ENCODE data around the gene PPP1R14C. TPM values are rescaled to one million over a fixed set of nuclear protein-coding genes. Genes with fewer than 3 reads are reported as not detected.
A peak's percentile ranks its signal among the peaks of the same experiment; 100 is the strongest.

The PPP1R14C gene, protein sequence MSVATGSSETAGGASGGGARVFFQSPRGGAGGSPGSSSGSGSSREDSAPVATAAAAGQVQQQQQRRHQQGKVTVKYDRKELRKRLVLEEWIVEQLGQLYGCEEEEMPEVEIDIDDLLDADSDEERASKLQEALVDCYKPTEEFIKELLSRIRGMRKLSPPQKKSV
- polyA plus RNA-seq (2013), result 0.42 and 0.46 TPM in 2 replicates

- Histone ChIP-seq H4K91ac (ENCODE audit: low read depth, low read length) (no peak within 1 kb of the TSS), H3K27me3 (ENCODE audit: insufficient read depth, low read length) (peaks cover 42% of the 10 kb centered on the region), H4K8ac (ENCODE audit: low read depth, low read length) (no peak within 1 kb of the TSS), H3K79me1 (ENCODE audit: low read length) (no peaks in the 10 kb centered on the region), H2BK5ac (ENCODE audit: low read depth, low read length, poor library complexity) (no peak within 1 kb of the TSS), H2AFZ (ENCODE audit: insufficient read depth, low read length, poor library complexity) (no peak within 1 kb of the TSS), H3K9me3 (ENCODE audit: insufficient read depth, low read depth, low read length) (peaks cover 6% of the 10 kb centered on the region), H3K4me2 (ENCODE audit: low read length) (peak within 1 kb of the TSS; percentile 59), H3K36me3 (ENCODE audit: control insufficient read depth in 1 of 2, insufficient read depth in 2 of 2, low read length in 2 of 2) (no peaks in the 10 kb centered on the region), H3K4me3 (ENCODE audit: low read depth, low read length) (peak within 1 kb of the TSS; percentile 47), H3K9ac (ENCODE audit: low read length) (no peak within 1 kb of the TSS), H3K4me1 (ENCODE audit: control insufficient read depth in 1 of 2, insufficient read depth in 2 of 2, low read length in 2 of 2) (peaks cover 5 to 8% of the 10 kb centered on the region in 2 experiments), H2AK5ac (ENCODE audit: low read length) (no peak within 1 kb of the TSS), H2BK120ac (ENCODE audit: insufficient read depth, low read length, poor library complexity) (no peak within 1 kb of the TSS), H3K4ac (ENCODE audit: low read depth, low read length) (no peak within 1 kb of the TSS), H3K14ac (ENCODE audit: low read length) (no peak within 1 kb of the TSS), H3K18ac (ENCODE audit: low read length) (no peak within 1 kb of the TSS), H2BK12ac (ENCODE audit: low read length) (no peak within 1 kb of the TSS), H3K23ac (ENCODE audit: low read length) (no peak within 1 kb of the TSS), H3K79me2 (ENCODE audit: control insufficient read depth, insufficient read depth, low read length, poor library complexity) (no peaks in the 10 kb centered on the region), H4K12ac (ENCODE audit: low read depth, low read length) (no peak within 1 kb of the TSS), H3K27ac (ENCODE audit: low read depth, low read length) (no peak within 1 kb of the TSS)
- no CpG with 5 or more reads among the region's 103 CpGs for WGBS (ENCODE audit: extremely low coverage, insufficient coverage, insufficient read length)
- peak in 1 of 2 donors; percentile 27 for DNase-seq
These were observed at the start of gene PPP1R14C for GRCh38 chr6:150142670-150143515. PPP1R14C (plus strand) TSS chr6:150143044; CDS start chr6:150143193, 149 bp downstream.

DNA sequence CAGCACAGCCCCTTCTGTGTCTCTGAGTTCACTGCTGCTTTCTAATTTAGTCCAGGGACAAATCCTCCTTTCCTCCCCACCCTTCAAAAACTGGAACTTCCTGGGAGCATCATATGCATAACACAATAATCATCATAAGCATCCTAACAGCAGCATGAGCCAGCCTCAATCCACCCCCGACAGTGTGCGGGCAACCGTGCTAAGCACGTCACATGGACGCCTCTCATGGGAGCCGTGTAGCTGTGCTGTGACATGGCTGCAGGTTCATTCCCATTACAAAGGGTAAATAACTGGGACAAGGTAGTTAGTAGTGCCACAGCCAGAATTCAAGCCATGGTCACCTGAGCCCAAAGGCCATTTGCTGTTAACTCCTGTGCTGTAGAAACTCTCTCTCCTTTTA, 49.4 kb upstream of the PPP1R14C start:
- no peak overlapping the region for H2BK120ac ChIP-seq (ENCODE audit: insufficient read depth, low read length, poor library complexity)
- H4K8ac ChIP-seq (ENCODE audit: low read depth, low read length), result no peak overlapping the region
- H2AFZ ChIP-seq (ENCODE audit: insufficient read depth, low read length, poor library complexity), result no peak overlapping the region
- no peak overlapping the region for H3K4me3 ChIP-seq (ENCODE audit: low read depth, low read length)
- no peaks in the 10 kb centered on the region for H3K79me2 ChIP-seq (ENCODE audit: control insufficient read depth, insufficient read depth, low read length, poor library complexity)
- no peaks in the 10 kb centered on the region for H3K36me3 ChIP-seq (ENCODE audit: control insufficient read depth in 1 of 2, insufficient read depth in 2 of 2, low read length in 2 of 2)
- H3K14ac ChIP-seq (ENCODE audit: low read length), result no peak overlapping the region
- no peak overlapping the region for H3K23ac ChIP-seq (ENCODE audit: low read length)
- no peak overlapping the region for H3K4ac ChIP-seq (ENCODE audit: low read depth, low read length)
- H3K27me3 ChIP-seq (ENCODE audit: insufficient read depth, low read length), result no peaks in the 10 kb centered on the region
- no peak overlapping the region for H3K18ac ChIP-seq (ENCODE audit: low read length)
- no peaks in the 10 kb centered on the region for H3K4me1 ChIP-seq (ENCODE audit: control insufficient read depth in 1 of 2, insufficient read depth in 2 of 2, low read length in 2 of 2)
- no peak overlapping the region for H3K27ac ChIP-seq (ENCODE audit: low read depth, low read length)
- no peak overlapping the region for H2BK5ac ChIP-seq (ENCODE audit: low read depth, low read length, poor library complexity)
- no peaks in the 10 kb centered on the region for H3K79me1 ChIP-seq (ENCODE audit: low read length)
- H3K9me3 ChIP-seq (ENCODE audit: insufficient read depth, low read depth, low read length), result no peaks in the 10 kb centered on the region
- H3K9ac ChIP-seq (ENCODE audit: low read length), result no peak overlapping the region
- no peak overlapping the region for H4K91ac ChIP-seq (ENCODE audit: low read depth, low read length)
- no CpG with 5 or more reads among the region's 6 CpGs for WGBS (ENCODE audit: extremely low coverage, insufficient coverage, insufficient read length)
- no peak overlapping the region for H4K12ac ChIP-seq (ENCODE audit: low read depth, low read length)
- H2AK5ac ChIP-seq (ENCODE audit: low read length), result no peak overlapping the region
- no peak overlapping the region for H3K4me2 ChIP-seq (ENCODE audit: low read length)
- H2BK12ac ChIP-seq (ENCODE audit: low read length), result no peak overlapping the region
- no peak for DNase-seq

DNA sequence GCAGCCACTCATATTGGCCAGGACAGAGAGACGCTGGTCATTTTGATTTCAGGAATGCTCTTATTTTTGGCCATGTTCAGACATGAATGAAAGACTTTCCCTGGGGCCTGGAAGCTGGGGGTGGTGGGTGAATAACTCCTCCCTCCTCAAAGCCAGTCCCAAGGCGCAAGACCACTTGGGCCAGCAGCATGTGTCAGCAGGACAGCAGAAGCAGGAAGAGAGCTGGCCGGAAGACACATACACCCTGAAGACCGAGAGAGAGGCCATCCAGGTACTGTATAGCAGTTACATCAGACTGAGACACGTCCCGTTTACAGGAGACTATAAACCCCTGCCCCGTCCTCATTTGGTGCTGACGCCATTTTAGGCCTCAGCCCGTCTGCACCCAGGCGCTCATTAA, 44.7 kb upstream of the PPP1R14C start:
- H3K23ac ChIP-seq (ENCODE audit: low read length), result no peak overlapping the region
- H3K9ac ChIP-seq (ENCODE audit: low read length), result no peak overlapping the region
- no peaks in the 10 kb centered on the region for H3K9me3 ChIP-seq (ENCODE audit: insufficient read depth, low read depth, low read length)
- no peak overlapping the region for H3K27ac ChIP-seq (ENCODE audit: low read depth, low read length)
- H2BK5ac ChIP-seq (ENCODE audit: low read depth, low read length, poor library complexity), result no peak overlapping the region
- no peak overlapping the region for H2AK5ac ChIP-seq (ENCODE audit: low read length)
- DNase-seq, result no peak
- no peaks in the 10 kb centered on the region for H3K79me1 ChIP-seq (ENCODE audit: low read length)
- H3K27me3 ChIP-seq (ENCODE audit: insufficient read depth, low read length), result no peaks in the 10 kb centered on the region
- H3K4ac ChIP-seq (ENCODE audit: low read depth, low read length), result no peak overlapping the region
- no peak overlapping the region for H3K18ac ChIP-seq (ENCODE audit: low read length)
- no peak overlapping the region for H2AFZ ChIP-seq (ENCODE audit: insufficient read depth, low read length, poor library complexity)
- no peak overlapping the region for H3K4me2 ChIP-seq (ENCODE audit: low read length)
- no peak overlapping the region for H4K91ac ChIP-seq (ENCODE audit: low read depth, low read length)
- no peak overlapping the region for H2BK120ac ChIP-seq (ENCODE audit: insufficient read depth, low read length, poor library complexity)
- H3K79me2 ChIP-seq (ENCODE audit: control insufficient read depth, insufficient read depth, low read length, poor library complexity), result no peaks in the 10 kb centered on the region
- no peak overlapping the region for H4K8ac ChIP-seq (ENCODE audit: low read depth, low read length)
- no peaks in the 10 kb centered on the region for H3K4me1 ChIP-seq (ENCODE audit: control insufficient read depth in 1 of 2, insufficient read depth in 2 of 2, low read length in 2 of 2)
- WGBS (ENCODE audit: extremely low coverage, insufficient coverage, insufficient read length), result no CpG with 5 or more reads among the region's 10 CpGs
- H3K4me3 ChIP-seq (ENCODE audit: low read depth, low read length), result no peak overlapping the region
- no peak overlapping the region for H4K12ac ChIP-seq (ENCODE audit: low read depth, low read length)
- no peak overlapping the region for H2BK12ac ChIP-seq (ENCODE audit: low read length)
- no peak overlapping the region for H3K14ac ChIP-seq (ENCODE audit: low read length)
- H3K36me3 ChIP-seq (ENCODE audit: control insufficient read depth in 1 of 2, insufficient read depth in 2 of 2, low read length in 2 of 2), result no peaks in the 10 kb centered on the region

DNA sequence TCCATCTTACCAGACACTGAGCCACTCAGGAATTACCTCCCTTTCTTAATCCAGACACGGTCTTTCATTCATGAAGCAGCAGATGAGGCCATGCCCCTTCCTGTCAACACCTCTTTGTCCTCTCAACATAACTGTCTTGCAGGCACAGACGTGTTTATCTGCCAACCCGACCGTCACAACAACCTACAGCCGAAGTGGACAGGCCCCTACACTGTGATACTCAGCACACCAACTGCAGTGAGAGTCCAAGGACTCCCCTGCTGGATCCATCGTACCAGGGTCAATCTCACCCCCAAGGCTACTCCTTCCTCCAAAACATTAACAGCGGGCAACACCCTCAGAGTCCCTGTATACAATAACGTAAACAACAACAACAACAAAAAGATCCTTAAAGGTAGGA, 43.3 kb upstream of the PPP1R14C start:
- no peak overlapping the region for H3K4me2 ChIP-seq (ENCODE audit: low read length)
- peak overlapping the region; percentile 64 for H3K23ac ChIP-seq (ENCODE audit: low read length)
- no peaks in the 10 kb centered on the region for H3K36me3 ChIP-seq (ENCODE audit: control insufficient read depth in 1 of 2, insufficient read depth in 2 of 2, low read length in 2 of 2)
- no peak overlapping the region for H3K4ac ChIP-seq (ENCODE audit: low read depth, low read length)
- H4K12ac ChIP-seq (ENCODE audit: low read depth, low read length), result no peak overlapping the region
- no peak overlapping the region for H3K4me3 ChIP-seq (ENCODE audit: low read depth, low read length)
- H3K79me1 ChIP-seq (ENCODE audit: low read length), result no peaks in the 10 kb centered on the region
- H2AK5ac ChIP-seq (ENCODE audit: low read length), result no peak overlapping the region
- no peaks in the 10 kb centered on the region for H3K79me2 ChIP-seq (ENCODE audit: control insufficient read depth, insufficient read depth, low read length, poor library complexity)
- H2BK12ac ChIP-seq (ENCODE audit: low read length), result no peak overlapping the region
- no peak overlapping the region for H3K27ac ChIP-seq (ENCODE audit: low read depth, low read length)
- H3K27me3 ChIP-seq (ENCODE audit: insufficient read depth, low read length), result no peaks in the 10 kb centered on the region
- no peak overlapping the region for H3K9ac ChIP-seq (ENCODE audit: low read length)
- no peaks in the 10 kb centered on the region for H3K9me3 ChIP-seq (ENCODE audit: insufficient read depth, low read depth, low read length)
- H2BK5ac ChIP-seq (ENCODE audit: low read depth, low read length, poor library complexity), result no peak overlapping the region
- H4K8ac ChIP-seq (ENCODE audit: low read depth, low read length), result no peak overlapping the region
- WGBS (ENCODE audit: extremely low coverage, insufficient coverage, insufficient read length), result no CpG with 5 or more reads among the region's 8 CpGs
- no peak overlapping the region for H2BK120ac ChIP-seq (ENCODE audit: insufficient read depth, low read length, poor library complexity)
- no peaks in the 10 kb centered on the region for H3K4me1 ChIP-seq (ENCODE audit: control insufficient read depth in 1 of 2, insufficient read depth in 2 of 2, low read length in 2 of 2)
- H3K14ac ChIP-seq (ENCODE audit: low read length), result no peak overlapping the region
- H3K18ac ChIP-seq (ENCODE audit: low read length), result no peak overlapping the region
- H4K91ac ChIP-seq (ENCODE audit: low read depth, low read length), result no peak overlapping the region
- no peak overlapping the region for H2AFZ ChIP-seq (ENCODE audit: insufficient read depth, low read length, poor library complexity)
- no peak for DNase-seq
